Ishikawa (cell line): ENCODE measurements around the gene RNF220.

ENCODE experiments used
- CEBPB ChIP-seq: IDR thresholded peaks from 2 replicates; pipeline ENCODE4 v1.6.1; 2012
- CREB1 ChIP-seq: IDR thresholded peaks from 2 replicates; pipeline ENCODE4 v1.6.1; 2012; ENCODE audit warnings: low read depth
- RAD21 ChIP-seq: IDR thresholded peaks from 2 replicates; pipeline ENCODE4 v1.6.1; 2012; ENCODE audit warnings: low read depth
- REST ChIP-seq: IDR thresholded peaks from 2 replicates; pipeline ENCODE4 v1.6.1; 2012; ENCODE audit warnings: low read depth, mild to moderate bottlenecking
- YY1 ChIP-seq: IDR thresholded peaks from 2 replicates; pipeline ENCODE4 v1.6.1; 2012; ENCODE audit warnings: low read depth
- TF ChIP-seq, protein P1 (sequence below): IDR thresholded peaks from 2 replicates; pipeline ENCODE4 v1.6.1; 2012

DNA sequence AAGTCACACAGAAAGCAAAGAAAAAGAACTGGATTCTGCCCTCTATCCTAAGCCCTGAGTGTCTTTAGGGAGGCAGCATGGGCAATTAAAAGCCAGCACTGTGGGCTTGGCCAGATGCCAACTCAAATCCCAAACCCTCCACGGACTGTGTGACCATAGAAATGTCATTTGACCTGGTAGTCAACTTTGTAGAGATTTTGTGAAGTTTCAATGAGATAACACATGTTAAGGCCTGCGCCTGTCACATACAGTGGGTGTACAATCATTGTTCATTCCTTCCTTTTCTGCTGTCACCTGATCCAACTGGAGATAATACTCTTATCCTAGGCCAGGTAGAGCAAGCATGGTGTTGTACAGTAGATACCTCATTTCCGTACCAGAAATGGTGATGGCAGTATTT lies 215.0 kb downstream of the RNF220 start:
- TF ChIP-seq CEBPB (no peak), REST (no peak), YY1 (no peak), CREB1 (no peak), RAD21 (no peak)
- TF ChIP-seq, protein P1, sequence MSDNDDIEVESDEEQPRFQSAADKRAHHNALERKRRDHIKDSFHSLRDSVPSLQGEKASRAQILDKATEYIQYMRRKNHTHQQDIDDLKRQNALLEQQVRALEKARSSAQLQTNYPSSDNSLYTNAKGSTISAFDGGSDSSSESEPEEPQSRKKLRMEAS, result no peak
